Right hindlimb (tissue), 1 donor: Measurements from ENCODE around the gene COL20A1.
A peak's percentile ranks its signal among the peaks of the same experiment; 100 is the strongest.
"Not testable (repeated sequence)": the region's sequence is repeated elsewhere in the genome, so short reads cannot be mapped to it uniquely, and the experiment has no call there.

ENCODE experiments used
- DNase-seq: peaks from one replicate; pipeline ENCODE4 v3.0.0-alpha.2; 2018

The COL20A1 gene

GRCh38 chr20:63292904-63293303 lies at the start of gene COL20A1:
TSS of gene COL20A1 (plus strand) at chr20:63293186. CDS start at chr20:63295108, 1,922 bp downstream.
- DNase-seq, result no peak

DNA sequence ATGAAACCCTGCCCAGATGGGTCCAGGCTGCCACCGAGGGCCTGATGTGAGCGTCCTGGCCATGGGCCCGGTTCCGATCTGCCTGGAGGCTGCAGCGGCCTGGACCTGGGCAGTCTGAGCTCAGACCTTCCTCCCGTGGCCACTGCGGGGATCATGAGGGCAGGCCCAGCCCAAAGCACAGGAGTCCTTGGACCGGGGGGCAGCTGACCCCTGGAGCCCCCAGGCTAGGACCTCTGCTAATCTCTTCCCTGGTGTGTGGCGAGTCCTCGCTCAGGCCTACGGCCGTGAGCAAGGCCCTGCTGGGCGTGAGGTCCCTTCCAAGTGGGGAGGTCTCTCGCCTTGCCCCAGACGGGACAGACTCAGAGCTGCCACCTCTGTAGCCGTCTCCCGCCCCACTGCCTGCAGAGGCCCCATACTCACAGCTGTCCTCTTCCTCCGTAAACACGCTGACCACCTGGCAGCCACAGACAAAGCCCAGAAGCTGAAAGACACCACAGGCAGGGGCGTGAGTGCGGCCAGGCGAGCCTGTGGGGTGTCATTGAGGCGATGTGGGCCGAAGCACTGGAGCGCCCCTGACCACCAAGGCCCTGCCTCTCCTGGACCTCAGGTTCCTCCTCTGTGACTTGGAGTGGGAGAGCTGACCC lies 49.3 kb upstream of the COL20A1 start:
- DNase-seq, result no peak

DNA sequence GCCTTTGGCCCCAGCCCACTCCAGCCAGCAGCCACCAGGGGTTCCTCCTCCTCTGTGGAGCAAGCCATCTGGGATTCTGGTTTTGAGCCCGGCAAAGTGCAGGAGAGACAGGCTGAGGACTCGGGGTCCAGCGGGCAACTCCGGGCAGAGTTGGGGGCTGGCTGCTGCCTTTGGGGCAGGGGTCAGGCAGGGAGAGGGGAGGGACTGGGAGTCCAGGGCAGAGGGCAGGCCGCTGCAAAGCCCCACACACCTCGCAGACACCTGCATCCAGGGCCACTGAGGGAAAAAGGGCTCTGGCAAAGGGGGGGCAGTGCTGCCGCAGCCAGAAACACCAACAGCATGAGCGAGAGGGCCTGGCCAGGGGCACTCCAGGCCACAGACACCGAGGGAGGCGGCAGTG lies 48.5 kb upstream of the COL20A1 start:
- DNase-seq, result no peak

- DNase-seq, result no peak
Measured at GRCh38 chr20:63246490-63247288, 46.3 kb upstream of the COL20A1 start.

DNA sequence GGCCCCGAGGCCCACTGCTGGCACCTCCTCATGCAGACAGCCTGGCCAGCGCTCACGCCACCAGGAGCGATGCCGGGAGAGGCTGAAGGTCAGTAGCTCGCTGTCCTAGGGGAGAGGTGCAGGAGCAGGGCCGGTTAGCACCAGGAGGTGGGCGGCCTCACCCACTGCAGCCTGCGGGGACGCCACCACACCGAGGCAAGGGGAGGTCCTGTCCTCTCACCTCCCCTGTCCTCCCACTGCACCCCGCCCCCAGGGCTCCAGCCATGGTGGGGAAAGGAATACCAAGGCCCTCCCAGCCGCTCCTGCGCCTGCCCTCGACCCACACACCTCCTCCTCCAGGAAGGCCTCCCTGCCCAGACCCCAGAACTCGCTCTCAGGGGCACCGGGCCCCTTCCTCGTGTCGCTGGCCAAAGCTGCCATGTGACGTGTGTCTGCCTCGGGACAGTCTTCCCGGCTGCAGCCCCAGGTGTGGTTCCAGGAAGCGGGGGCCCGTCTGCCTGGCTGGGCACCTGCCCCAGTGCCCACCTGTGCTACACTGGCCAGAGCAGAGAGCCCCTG lies 45.2 kb upstream of the COL20A1 start:
- no peak for DNase-seq

DNA sequence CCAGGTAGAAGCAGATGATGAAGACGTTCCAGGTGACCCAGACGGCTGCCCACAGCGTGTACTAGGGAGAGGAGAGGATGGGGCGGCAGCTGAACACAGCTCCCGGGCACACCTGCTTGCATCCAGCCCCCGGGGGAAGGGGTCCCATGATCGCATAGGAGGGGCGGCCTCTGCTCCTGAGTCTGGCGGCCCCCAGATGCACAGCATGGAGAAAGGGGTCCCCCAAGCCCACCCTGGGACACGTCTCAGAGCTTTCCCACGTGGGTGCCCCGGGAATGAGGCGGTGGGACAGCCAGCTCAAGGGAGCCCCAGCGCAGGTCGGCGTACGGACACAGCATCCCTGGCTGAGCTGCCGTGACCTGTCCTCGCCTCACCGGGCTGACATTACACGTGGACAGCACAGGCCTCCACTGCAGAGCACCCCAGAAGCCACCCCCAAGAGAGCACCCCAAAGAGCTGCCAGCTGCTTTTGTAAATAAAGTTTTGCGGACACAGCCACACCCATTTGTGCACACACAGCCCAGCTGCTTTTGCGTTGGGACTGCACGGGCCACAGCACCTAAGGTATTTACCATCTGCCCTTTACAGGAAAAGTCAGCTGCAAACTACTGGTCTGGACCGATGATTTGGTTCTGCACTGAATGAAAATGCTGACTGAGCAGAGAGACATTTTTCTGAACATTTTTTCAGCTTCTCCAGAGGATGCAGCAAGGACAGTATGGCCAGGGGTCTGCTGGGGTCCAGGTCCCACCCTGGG lies 44.0 kb upstream of the COL20A1 start:
- no peak for DNase-seq

DNA sequence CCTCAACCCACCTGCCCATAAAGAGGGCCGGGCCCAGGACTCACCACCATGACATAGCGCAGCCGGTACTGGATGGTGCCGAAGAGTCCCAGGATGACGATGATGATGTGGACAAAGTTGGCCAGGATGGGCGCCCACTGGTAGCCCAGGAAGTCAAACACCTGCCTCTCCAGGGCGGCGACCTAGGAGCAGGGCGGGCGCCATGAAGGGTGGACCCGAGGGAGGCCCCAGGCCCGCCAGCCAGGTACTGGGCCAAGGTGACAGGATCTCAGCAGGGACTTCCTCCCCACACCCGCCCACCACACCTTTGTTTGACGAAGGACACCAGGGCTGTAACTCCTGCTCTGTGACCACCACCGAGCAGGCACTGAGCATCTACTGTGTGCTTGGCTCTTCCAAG lies 43.1 kb upstream of the COL20A1 start:
- no peak for DNase-seq

DNA sequence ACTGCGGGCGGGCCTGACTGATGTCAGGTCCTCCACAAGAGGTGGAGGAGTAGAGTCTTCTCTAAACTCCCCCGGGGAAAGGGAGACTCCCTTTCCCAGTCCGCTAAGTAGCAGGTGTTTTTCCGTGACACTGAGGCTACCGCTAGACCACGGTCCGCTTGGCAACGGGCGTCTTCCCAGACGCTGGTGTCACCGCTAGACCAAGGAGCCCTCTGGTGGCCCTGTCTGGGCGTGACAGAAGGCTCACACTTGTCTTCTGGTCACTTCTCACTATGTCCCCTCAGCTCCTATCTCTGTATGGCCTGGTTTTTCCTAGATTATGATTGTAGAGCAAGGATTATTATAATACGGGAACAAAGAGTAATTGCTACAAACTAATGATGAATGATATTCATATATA lies 41.6 kb upstream of the COL20A1 start:
- DNase-seq, result not testable (repeated sequence)

- DNase-seq, result no peak
Measured at GRCh38 chr20:63252284-63252711, 40.7 kb upstream of the COL20A1 start.

GRCh38 chr20:63253065-63253437 lies 39.9 kb upstream of the COL20A1 start:
- DNase-seq, result no peak

GRCh38 chr20:63253438-63254231 lies 39.4 kb upstream of the COL20A1 start:
- peak; percentile 75 for DNase-seq

GRCh38 chr20:63254232-63254605 lies 38.8 kb upstream of the COL20A1 start, which contains the start of gene NKAIN4:
TSS of gene NKAIN4 (minus strand) at chr20:63254463. CDS start at chr20:63254450, 13 bp downstream.
- DNase-seq, result no peak

GRCh38 chr20:63254606-63255384 lies 38.2 kb upstream of the COL20A1 start:
- peak; percentile 76 for DNase-seq

DNA sequence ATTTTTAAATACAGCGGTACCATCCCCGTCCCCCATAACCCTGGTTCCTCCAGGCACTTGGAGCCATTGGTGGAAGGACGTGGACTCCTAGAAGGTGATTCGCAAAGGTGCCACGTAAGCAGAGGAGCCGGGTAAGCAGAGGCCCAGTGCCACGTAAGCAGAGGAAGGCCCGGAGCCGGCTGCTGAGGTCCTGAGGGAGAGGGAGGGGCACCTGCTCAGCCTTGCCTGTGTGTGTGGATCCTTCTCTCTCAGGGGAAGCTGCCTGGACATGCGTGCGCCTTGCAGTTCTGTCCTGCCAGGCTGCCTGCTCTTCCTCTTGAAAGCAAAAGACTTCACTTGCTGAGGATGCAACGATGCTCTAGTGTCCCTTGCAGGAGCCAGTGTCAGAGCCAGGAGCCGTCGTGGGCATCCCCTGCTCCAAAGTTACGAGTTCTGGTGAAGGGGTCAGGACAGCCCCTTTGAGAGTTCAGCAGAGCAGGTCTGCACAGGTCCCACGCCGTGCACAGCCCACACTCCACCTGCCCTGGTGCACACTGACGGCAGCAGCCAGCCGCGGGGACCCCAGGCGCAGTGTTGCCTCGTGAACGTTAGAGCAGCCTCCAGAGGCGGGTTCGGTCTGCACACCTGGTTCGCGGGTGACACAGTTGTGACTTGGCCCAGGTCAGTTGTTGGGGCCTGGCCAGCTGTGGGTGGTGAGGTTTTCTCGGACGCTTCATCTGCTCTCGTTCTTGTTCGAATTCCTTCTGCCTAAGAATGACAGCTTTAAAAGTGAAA lies 36.9 kb upstream of the COL20A1 start:
- no peak for DNase-seq

GRCh38 chr20:63256954-63257353 lies 36.0 kb upstream of the COL20A1 start:
- no peak for DNase-seq

- no peak for DNase-seq
Measured at GRCh38 chr20:63257629-63258028, 35.4 kb upstream of the COL20A1 start.

GRCh38 chr20:63258781-63259180 lies 34.2 kb upstream of the COL20A1 start:
- peak; percentile 87 for DNase-seq

- DNase-seq, result no peak
Measured at GRCh38 chr20:63259734-63260460, 33.1 kb upstream of the COL20A1 start.

GRCh38 chr20:63260521-63260920 lies 32.5 kb upstream of the COL20A1 start:
- no peak for DNase-seq
